GM18517 (cell line): Measurements from ENCODE around the gene PIP4K2A.

Experiments
- ATAC-seq: cut with Tn5 transposase; IDR thresholded peaks from one replicate; pipeline ENCODE4 v1.9.1; 2021; ENCODE audit warnings: mild to moderate bottlenecking, moderate library complexity; ENCODE audit not compliant: unreplicated experiment

The PIP4K2A gene

DNA sequence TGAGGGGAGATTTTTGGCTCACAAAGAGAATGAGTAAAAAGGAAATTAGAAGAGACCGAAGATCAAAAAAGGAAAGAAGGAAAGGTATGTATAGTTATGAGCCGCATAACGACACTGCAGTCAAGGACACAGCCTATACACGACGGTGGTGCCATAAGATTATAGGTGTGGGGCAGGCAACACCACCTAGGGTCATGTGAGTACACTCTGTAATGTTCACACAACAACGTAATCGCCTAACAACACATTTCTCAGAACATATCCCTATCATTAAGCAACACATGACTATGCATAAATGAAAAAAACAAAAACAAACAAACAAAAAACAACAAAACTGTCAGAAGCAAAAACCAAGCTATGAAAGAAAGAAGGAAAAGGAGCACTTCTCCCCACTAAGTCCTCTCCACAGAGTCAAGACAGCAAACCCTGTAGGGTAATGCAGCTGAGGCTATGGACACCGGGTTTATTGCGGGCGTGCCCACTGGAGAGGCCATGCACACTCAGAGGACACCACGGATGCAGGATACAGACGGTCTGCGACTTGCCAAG is 45.1 kb downstream of the PIP4K2A start:
- no peak for ATAC-seq

DNA sequence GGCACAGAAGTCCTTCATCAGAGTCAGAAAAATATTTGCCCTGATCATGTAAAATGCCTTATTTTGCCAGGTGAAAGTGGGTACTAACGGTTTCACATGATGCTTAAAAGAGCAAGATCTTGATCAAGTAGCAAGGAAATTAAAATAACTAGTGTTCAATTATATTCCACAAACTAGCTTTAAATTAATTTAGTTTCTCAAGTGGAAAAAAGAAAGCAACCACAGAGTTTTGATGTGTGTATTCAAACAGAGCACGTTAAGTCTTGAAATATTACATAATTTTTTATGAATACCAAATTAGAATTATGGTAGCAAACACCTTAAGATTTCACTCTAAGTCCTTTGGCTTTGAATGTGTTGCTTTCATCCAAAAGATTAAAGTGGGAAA is 47.3 kb downstream of the PIP4K2A start:
- ATAC-seq: no peak

DNA sequence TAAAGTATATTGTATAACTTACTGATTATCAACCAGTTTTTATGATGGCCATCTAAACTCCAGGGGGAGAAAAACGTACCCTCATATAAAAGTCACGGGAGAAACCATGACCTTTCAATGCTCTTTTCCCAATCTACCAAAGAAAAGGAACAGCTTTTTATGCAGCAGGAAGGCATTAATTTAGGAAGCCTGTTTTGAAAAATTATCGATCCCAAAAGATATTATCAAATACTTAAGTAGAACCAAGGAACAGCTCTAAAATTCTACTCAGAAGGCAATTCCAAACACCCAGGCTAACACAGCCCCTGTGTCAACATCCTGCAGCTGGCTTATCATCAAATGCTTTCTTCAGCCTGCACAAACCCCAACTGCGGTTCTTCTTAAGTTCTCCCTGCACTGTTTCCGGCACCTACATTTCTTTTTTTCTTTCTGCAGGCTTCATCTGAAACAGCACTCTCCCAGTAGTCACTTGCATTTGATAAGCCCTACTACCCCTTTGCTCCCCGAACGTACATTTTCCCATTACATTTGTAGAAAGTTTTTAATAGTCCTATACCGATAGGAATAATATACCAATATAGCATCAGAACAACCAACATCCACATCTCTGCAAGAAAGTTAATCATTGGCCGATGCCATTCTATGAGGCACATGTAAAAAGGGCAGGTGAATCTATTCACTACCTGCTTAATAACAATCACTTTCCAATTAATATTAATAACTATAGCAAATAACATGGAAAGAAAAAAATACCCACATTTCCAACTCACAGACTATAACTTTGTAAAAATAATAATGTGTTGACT is 47.9 kb downstream of the PIP4K2A start:
- ATAC-seq: peak; percentile 76

DNA sequence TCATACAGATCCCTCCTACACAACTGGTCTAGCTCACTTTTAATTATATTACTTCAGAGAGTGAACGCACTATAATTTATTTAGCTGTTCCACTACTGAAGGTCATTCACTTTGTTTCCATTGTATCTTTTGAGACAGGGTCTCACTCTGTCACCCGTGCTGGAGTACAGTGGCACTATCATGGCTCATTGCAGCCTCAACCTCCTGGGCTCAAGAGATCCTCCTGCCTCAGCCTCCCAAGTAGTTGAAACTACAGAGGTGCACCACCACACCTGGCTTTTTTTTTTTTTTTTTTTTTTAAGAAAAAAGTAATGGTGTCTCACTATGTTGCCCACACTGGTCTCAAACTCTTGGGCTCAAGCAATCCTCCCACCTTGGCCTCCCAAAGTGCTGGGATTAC is 49.0 kb downstream of the PIP4K2A start:
- ATAC-seq: no peak

DNA sequence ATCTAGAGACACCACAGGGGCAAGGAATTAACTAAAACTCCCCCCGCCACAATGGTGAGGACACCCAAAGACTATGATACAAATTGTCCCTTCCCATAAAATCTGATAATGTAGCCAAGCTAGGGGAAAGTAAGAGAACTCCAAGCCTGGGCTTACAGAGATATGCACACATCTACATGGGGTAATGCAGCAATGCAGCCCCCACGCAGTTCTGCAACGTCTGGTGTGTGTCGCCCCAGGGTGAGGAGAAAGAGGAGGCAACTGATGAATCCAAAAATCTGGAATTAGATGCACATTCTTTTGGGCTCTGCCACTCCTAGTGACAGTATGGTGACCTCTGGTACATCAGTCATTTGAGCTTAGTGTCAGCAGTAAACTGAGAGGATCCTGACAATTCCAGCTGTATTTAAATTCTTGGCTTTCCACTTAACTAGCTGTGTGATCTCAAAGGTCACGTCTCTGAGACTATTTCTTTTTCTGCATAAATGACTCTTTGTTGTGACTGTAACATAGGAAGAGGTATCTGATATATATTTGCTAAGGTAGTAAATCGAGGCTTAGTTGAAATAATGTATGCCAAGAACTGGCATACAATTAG is 51.5 kb downstream of the PIP4K2A start:
- ATAC-seq: no peak

DNA sequence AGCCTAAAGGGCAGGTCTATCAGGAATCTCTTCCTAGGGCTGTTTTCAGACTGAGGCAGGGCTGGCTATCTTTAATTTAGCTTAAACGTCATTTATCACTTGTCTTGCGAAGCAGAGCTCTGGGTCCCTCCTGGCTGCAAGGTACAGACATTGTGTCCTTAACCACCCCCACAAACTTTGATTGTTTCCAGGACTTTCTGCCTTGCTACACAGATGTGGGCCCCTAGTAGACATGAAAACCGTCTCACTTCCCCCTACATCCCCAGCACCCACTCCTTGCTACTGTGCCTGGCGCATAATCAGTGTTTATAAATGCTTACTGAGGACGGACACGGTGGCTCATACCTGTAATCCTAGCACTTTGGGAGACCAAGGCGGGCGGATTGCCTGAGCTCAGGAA is 54.5 kb downstream of the PIP4K2A start:
- no peak for ATAC-seq

DNA sequence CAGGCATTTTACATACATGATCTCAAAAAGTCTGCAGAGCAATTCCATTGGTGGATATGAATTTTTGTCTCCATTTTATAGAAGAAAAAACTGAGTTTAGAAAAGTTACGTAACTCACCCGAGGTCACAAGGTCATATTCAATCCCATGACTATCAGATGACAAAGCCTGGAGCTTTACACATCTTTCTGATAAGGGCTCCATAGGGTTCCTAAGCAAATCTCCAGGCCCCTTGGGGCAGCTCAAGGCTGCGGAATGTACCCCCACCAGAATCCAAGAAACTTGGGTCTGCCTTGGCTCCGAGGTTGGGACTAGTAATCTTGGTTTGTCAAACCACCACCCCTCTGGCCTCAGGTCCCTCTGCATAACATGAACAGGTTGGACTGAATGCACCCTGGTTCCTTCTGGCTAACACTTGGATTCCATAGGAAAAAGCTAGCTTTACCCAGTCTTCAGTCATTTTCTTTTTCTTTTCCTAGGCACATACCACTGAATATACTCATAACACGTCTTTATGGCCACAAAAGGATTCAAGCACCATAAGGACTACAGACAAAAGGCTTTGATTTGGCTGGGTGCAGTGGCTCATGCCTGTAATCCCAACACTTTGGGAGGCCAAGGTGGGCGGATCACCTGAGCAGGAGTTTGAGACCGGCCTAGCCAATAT is 55.5 kb downstream of the PIP4K2A start:
- no peak for ATAC-seq

DNA sequence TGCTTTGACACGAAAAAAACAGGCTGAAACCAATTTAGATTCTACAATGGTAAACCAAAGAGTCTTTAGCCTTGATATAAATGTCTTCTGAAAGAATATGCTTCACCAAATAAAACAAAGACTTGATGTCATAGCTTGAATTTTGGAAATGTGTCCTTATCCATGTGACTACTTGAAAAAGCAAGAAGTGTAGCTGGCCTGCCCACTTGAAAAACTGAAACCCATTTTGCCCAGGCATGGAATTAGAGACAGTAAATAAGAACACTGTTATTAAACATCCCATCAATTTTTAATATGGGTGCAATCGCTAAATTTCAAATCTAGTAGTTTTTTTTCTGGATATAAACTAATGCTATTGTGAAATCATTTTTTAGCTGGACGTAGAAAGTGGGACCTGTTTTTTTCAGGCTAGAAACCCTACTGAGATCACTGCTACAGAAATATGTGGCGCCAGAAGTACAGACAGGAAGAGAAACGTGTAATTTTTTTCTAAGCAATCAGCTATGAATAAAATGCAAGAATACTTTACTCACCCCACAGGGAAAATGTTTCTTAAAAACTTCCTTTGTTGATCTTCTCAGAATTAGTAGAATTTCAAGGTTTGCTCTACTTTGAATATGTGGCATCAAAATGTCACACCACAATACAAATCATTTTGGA is 56.7 kb downstream of the PIP4K2A start:
- no peak for ATAC-seq

DNA sequence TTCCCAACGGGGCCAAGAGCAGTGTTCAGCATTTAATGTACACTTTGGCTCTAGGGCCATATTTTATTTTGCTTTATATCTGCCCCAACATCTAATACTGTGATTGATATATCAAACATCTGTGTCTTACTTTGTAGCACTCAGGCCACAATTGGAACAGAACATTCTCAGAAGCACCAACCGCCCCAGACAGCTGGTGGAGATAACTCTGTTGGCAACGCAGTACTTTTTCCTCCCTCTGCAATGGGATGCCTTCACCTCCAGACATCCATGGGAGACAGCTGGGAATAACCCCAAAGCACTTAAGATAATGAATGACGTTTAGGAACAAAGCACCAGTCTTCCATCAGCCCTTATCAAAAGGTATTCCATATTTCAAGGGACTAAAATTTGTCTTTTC is 57.4 kb downstream of the PIP4K2A start:
- ATAC-seq: no peak

DNA sequence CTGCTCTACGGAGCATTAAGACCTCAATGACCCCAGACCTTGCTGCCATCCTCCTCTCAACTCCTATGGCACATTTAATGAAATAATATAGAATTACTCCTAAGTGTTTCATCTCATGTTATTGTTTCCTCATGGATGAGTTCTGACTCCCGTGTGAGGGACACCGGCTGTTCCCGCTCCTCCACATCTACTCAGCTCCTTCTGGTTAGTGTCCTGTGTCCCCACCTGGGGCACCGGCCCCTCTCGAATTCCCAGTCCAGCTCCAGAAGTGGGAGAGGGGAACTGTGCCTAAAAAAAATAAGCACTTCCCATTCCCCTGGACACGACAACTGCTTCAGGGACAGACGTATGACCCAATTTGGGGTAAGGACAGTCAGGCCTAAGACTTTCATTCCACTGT is 58.3 kb downstream of the PIP4K2A start:
- ATAC-seq: no peak

DNA sequence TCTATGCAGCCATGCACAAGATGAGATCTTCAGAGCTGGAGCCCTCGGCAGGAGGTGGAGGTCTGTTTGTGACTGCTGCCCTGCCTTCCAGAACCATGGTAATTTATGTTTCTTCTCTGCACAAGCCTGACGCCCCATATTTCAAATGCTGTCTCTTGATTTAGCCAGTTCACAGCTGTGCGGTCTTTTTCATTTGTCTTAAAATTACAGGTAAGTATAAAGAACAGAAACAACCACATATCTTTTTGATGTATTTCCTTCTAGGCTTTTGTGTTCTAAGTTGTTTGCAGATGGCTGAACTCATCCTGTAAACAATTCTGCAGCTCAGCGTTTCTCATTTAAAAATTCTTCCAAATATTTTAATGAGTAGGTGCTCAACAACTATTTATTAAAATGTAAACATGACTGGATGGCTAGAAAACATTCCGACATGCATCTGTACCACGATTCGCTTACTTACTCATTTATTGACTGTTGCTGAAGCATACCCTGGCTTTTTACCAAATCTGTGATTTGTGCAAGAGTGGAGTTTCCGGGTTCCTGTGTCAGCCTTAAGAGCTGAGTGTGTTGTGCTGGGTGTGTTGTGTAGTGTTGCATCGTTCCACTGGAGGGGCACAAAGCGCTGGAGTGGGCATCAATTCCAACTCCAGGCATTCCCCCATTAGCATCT is 58.9 kb downstream of the PIP4K2A start:
- ATAC-seq: no peak

DNA sequence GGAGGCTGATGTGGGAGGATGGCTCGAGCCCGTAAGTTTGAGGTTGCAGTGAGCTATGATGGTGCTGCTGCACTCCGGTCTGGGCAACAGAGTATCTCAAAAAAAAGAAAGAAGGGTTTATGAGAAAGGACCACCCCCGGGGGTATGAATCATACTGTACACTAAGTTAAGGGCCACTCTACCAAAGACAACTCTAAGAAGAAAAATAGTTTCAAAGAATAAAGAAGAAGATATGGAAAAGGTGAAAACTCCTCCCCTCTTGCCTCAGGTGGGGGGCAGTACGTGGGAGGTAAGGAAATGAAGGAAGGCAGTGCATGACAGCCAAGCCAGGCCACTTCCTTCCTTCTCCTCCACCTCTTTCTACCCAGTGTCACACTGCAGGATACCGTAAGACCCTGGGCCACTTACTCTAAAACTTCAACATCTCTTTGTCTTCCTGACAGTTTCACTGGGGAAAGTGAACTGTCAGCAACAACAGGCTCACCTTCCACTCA is 61.3 kb downstream of the PIP4K2A start:
- no peak for ATAC-seq

DNA sequence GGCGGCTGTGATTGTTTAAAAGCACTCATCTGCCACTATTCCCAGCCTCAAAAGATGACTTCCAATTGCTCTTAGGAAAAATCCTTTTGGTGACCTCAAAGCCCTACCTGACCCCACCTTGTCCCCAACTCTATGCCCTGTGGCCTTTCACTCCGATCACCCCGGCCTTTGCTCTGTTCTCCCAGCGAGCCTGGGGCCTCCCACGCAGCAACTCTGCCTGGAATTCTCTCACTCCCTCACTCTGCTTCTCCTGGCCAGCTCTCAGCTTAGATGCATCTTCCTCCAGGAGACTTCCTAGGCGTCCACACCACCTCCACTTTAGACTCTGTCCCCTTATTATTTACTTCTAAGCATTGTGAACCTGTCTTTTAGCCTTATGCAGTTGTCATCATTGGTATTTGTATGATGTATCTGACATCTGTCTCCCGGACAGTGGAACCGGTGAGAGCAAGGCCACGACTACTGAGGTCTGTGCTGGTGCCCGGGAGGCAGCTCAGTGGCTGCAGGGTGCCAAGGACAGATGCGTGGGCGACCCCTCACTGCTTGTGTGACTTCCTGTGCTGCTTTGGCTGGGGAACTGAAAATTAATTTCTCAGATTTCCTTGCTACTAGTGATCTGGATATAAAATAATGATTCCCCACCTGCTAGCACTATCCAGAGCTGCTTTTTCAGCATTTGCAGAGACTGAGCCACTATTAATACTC is 63.0 kb downstream of the PIP4K2A start:
- peak; percentile 43 for ATAC-seq

DNA sequence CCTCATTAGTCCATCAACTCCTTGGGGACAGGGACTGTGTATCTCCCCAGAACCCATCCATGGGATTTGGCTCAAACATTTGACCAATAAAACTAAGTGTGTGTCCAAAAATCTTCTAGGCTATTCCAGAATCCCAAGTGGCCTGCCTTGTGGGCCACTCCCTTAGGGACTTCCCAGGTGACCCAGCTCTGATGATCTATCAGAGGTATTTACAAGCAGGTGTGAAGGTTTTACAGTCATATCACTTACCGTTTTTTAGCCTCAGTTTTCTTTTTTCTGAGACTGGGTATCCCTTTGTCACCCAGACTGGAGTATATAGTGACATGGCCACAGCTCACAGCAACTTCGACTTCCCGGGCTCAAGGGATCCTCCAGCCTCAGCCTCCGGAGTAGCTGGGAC is 64.4 kb downstream of the PIP4K2A start:
- ATAC-seq: no peak

DNA sequence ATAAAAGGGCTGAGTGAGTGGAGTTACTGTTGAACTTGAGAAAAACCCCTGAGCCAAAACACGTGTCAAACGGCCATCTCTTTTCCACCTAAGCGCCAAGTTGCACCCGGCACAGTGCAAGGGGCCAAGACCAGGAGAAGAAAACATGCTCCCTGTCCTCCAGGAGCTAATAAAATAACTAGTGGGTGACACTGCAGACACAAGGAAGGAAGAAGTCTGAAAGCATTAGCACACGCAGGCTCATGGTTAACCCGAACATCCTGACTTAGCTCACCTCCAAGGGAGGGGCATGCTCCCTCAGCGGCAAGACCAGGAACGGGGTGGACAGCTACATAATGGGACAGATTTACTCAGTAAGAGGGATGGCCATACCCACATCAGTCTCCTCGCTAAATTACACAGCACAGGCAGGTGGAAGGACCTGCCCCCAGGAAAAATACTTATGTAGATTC is 65.0 kb downstream of the PIP4K2A start:
- no peak for ATAC-seq

DNA sequence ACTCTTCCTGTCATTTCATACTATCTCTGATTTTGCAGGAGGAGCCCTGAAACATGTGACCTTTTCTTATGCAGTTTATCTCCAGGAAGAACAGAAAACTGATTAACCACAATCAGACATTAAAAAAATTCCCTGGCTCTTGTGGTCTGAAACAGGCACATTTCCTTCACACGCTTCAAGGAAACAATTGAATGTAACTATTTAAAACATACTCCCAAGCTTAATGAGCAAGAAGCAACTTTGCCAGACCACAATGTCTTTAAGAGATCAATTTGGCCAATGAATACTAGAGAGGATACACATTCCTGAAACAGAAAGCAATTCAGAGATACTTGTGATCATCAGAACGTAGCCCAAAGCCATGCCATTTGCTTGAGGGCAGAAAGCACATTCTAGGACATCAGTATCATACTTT is 65.8 kb downstream of the PIP4K2A start:
- ATAC-seq: peak; percentile 41

DNA sequence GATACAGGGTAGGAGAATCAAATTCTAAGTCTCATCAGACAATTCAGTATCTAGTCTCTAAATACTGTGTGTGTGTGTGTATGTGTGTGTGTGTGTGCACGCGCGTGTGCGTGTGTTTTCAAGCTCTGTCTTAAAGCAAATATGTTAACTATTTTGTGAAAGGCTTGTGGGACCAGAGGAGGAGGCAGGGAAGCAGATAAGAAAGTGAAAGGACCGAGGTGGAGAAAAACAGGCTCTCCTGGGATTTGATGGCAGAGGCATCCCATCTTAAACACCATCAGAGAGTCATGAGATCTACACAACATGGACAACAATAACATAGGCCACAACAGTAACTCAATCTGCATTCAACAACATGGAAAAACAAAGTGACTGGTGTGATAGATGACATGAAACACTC is 67.1 kb downstream of the PIP4K2A start:
- no peak for ATAC-seq

DNA sequence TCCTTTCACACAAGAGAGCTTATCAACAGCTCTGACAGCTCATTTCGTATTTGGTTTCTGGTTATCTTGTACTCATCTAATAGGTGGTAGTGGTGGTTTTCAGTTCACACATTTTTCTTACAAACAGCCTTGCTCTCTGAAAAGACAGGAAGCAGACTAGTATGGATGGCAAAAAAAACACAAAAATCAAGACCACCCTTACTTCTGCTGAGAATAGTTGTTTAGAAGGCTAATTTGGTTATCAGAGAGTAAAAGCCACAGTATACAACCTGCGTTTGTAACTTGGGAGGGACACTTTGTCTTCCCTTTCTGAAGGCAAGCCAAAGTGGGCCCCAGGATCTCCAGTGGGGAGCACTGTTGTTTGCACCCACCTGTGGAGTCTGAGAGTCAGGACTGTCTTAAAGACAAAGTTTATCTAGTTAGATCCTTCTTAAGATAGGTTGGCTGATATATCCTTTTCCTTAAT is 68.0 kb downstream of the PIP4K2A start:
- peak; percentile 67 for ATAC-seq

DNA sequence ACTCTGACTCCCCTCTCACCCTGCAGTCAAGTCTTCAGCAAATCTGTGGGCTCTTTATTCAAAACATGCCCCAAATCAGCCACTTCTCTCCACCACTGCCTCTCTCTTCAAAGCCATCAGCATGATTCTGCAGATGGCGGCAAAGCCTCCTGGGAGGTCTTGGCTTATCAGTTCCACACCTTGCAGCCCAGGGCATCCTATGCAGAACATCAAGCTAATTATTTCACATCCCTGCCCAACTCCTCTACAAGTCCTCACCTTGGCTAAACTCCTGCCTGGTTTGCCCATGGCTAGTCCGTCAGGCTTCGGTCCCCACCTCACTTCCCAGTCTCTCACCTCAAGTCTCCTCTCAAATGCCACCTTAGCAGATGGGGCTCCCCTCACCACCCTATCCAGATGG is 70.2 kb downstream of the PIP4K2A start:
- ATAC-seq: no peak

DNA sequence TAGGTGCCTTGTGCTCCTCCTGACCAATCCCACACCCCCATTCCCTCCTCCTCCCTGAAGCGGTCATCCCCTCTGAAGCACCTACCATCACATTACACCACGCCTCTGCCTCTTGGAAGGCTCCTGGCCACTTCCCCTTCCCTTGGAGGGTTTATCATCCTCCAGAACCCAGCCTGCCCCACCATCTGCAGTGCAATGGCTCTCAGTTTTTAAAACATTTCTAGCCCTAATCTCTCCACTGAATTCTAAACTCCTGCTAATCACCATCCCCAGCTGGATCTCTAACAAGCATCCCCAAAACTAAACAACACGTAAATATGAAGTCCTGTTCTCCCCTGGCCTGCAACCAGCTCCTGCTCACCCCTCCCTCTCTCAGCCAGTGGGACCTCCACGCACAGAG is 70.6 kb downstream of the PIP4K2A start:
- no peak for ATAC-seq
